Measurements from ENCODE around the gene MORF4L1. TPM values are rescaled to one million over a fixed set of nuclear protein-coding genes. Genes with fewer than 3 reads are reported as not detected.

MORF4L1 gene, protein sequence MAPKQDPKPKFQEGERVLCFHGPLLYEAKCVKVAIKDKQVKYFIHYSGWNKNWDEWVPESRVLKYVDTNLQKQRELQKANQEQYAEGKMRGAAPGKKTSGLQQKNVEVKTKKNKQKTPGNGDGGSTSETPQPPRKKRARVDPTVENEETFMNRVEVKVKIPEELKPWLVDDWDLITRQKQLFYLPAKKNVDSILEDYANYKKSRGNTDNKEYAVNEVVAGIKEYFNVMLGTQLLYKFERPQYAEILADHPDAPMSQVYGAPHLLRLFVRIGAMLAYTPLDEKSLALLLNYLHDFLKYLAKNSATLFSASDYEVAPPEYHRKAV
- total RNA-seq = 446 and 456 TPM in 2 replicates

DNA sequence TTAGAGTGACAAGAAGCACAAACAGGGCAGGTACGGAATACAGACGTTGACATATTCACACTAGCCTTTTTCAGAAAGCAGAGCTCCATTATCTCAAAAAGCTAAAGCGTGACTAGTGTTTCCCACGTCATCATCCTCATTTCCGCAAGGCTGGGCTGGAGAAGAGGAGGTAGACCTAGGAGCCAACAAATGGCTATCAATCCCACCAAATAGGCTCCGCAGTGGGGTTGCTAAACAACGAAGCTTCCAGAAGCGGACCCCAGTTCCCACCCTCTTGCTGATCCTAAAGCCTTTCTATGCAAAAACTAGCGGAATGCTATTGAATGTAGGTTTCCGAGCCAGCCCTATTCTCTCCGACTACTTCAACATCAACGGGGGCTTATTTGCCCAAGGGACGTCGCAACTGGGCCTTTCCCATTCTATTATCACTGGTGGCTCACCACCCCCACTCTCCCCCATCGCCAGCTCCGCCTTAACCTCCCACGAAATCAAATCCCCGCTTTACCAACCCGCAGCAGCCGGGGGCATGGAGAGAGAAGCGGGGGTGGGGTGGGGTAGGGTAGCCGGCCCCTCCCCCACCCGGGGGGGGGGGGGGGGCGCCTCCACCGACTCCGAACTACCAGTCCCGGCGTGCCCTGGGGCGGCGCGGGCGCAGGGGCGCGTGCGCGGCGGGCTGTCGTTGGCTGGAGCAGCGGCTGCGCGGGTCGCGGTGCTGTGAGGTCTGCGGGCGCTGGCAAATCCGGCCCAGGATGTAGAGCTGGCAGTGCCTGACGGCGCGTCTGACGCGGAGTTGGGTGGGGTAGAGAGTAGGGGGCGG lies at the start of gene MORF4L1:
MORF4L1 (plus strand) TSS at position 736 of the 817 bp plus-strand sequence. CDS start 128 bp downstream, outside the sequence.
- Histone ChIP-seq H3K4me2 (ENCODE audit: insufficient read depth, low read length) (peak within 1 kb of the TSS; percentile 97), H3K4me3 (ENCODE audit: insufficient read depth, low read length) (peak within 1 kb of the TSS; percentile 97), H3K27ac (ENCODE audit: low read depth, low read length) (peak within 1 kb of the TSS; percentile 100), H2AFZ (ENCODE audit: low read length) (peak within 1 kb of the TSS; percentile 99), H3K27me3 (ENCODE audit: insufficient read depth, low read length) (no peaks in the 10 kb centered on the region), H4K20me1 (ENCODE audit: insufficient read depth, low read length) (peaks cover 38% of the 10 kb centered on the region), H3K9me3 (ENCODE audit: low read depth, low read length) (no peaks in the 10 kb centered on the region), H3K4me1 (ENCODE audit: insufficient read depth, low read length) (peaks cover 28% of the 10 kb centered on the region), H3K79me2 (ENCODE audit: insufficient read depth, low read length) (peaks cover 46% of the 10 kb centered on the region), H3K36me3 (ENCODE audit: insufficient read depth, low read length) (no peaks in the 10 kb centered on the region)
- no peak for TF ChIP-seq CTCF (IDR thresholded peaks at IDR 0.05; ENCODE audit: extremely low read depth, low read depth, low read length)
- DNase-seq (ENCODE audit: insufficient read length, low spot score, missing footprints) = peak; percentile 98

- H4K20me1 ChIP-seq (ENCODE audit: insufficient read depth, low read length) = no peaks in the 10 kb centered on the region
- H3K36me3 ChIP-seq (ENCODE audit: insufficient read depth, low read length) = no peaks in the 10 kb centered on the region
- no peak overlapping the region for H2AFZ ChIP-seq (ENCODE audit: low read length)
- H3K27ac ChIP-seq (ENCODE audit: low read depth, low read length) = no peak overlapping the region
- no peaks in the 10 kb centered on the region for H3K79me2 ChIP-seq (ENCODE audit: insufficient read depth, low read length)
- DNase-seq (ENCODE audit: insufficient read length, low spot score, missing footprints) = no peak
- H3K27me3 ChIP-seq (ENCODE audit: insufficient read depth, low read length) = peaks cover 7% of the 10 kb centered on the region
- peaks cover 5% of the 10 kb centered on the region for H3K4me1 ChIP-seq (ENCODE audit: insufficient read depth, low read length)
- H3K4me3 ChIP-seq (ENCODE audit: insufficient read depth, low read length) = no peak overlapping the region
- no peak for TF ChIP-seq CTCF (IDR thresholded peaks at IDR 0.05; ENCODE audit: extremely low read depth, low read depth, low read length)
- H3K4me2 ChIP-seq (ENCODE audit: insufficient read depth, low read length) = no peak overlapping the region
- H3K9me3 ChIP-seq (ENCODE audit: low read depth, low read length) = no peaks in the 10 kb centered on the region
Measured at GRCh38 chr15:78828920-78829319, 43.8 kb upstream of the MORF4L1 start.

DNA sequence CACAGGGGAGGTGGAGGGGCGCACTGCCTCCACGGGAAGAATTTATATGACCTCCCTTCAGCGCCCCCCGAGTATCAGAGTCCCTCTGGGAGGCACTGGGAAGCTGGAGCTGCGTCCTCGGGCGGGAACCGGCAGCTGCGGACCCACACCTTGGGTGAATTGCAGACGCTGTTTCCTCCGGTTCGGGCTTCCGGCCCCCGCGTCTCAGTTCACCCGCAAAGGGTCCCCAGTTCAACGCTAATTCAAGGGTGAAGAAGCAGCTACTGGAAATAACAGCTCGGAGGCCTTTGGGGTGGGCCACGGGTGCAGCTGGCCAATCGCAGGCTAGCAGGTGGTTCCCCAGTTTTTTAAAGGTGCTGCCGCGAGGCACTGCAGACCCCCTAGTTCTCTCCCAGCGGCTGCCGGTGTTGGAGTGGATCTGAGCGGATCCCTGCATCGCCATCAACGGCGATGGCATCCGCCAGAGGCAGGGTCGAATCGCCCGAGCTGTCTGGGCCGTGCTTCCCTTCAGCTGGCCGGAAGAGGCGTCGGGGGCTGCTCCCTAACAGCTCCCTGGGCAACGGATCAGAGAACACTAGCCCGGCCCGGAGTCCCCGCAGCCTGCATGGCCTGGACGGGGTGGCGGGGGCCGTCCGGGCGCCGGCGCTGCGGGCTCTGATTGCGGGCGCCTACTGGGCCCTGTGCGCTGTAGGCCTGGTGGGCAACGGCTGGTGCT lies 42.0 kb upstream of the MORF4L1 start:
- peaks cover under 1% of the 10 kb centered on the region for H3K4me1 ChIP-seq (ENCODE audit: insufficient read depth, low read length)
- no peak overlapping the region for H3K27ac ChIP-seq (ENCODE audit: low read depth, low read length)
- H3K4me2 ChIP-seq (ENCODE audit: insufficient read depth, low read length) = no peak overlapping the region
- H3K27me3 ChIP-seq (ENCODE audit: insufficient read depth, low read length) = peaks cover 7% of the 10 kb centered on the region
- H2AFZ ChIP-seq (ENCODE audit: low read length) = no peak overlapping the region
- H3K79me2 ChIP-seq (ENCODE audit: insufficient read depth, low read length) = no peaks in the 10 kb centered on the region
- no peak for DNase-seq (ENCODE audit: insufficient read length, low spot score, missing footprints)
- no peaks in the 10 kb centered on the region for H3K36me3 ChIP-seq (ENCODE audit: insufficient read depth, low read length)
- TF ChIP-seq CTCF (IDR thresholded peaks at IDR 0.05; ENCODE audit: extremely low read depth, low read depth, low read length) = no peak
- H4K20me1 ChIP-seq (ENCODE audit: insufficient read depth, low read length) = no peaks in the 10 kb centered on the region
- no peaks in the 10 kb centered on the region for H3K9me3 ChIP-seq (ENCODE audit: low read depth, low read length)
- H3K4me3 ChIP-seq (ENCODE audit: insufficient read depth, low read length) = no peak overlapping the region
